Ascending aorta (tissue), 2 donors: ENCODE data around the gene CACNA1H. TPM values are rescaled to one million over a fixed set of nuclear protein-coding genes. Genes with fewer than 3 reads are reported as not detected.

ENCODE experiments used
- DNase-seq, 2 donors: peaks; one replicate each; pipeline ENCODE4 v3.0.0-alpha.2; 2019; ENCODE audit warnings: low spot score in 2 of 2
- H3K27ac ChIP-seq, 2 donors: fragments of 200-600 bp; sonication (generic); one replicate each; pipeline ENCODE4 v1.5.1; 2016 to 2017; ENCODE audit warnings: mild to moderate bottlenecking in 1 of 2
- H3K27me3 ChIP-seq: fragments of 200-600 bp; sonication (generic); one replicate; pipeline ENCODE4 v1.5.1; 2017
- H3K36me3 ChIP-seq, 2 donors: fragments of 200-600 bp; sonication (generic); one replicate each; pipeline ENCODE4 v1.5.1; 2016
- H3K4me1 ChIP-seq, 2 donors: fragments of 200-600 bp; sonication (generic); one replicate each; pipeline ENCODE4 v1.5.1; 2016 to 2017; ENCODE audit warnings: mild to moderate bottlenecking in 1 of 2
- H3K4me3 ChIP-seq, 2 donors: fragments of 200-600 bp; sonication (generic); one replicate each; pipeline ENCODE4 v1.5.1; 2016 to 2017; ENCODE audit warnings: mild to moderate bottlenecking in 1 of 2
- H3K9me3 ChIP-seq, 2 donors: fragments of 200-600 bp; sonication (generic); one replicate each; pipeline ENCODE4 v1.5.1; 2016
- intact Hi-C: fragments of 100-400 bp; cut with DNase I; formaldehyde crosslinking; loops from one replicate; pipeline ENCODE4 v1.15.1; 2023
- total RNA-seq: library from RNA; depleted of rRNA; stranded (reverse); fragments of >200 nt; gene quantifications from one replicate; pipeline ENCODE4 v1.1.0, GENCODE V29; 2016
- TF ChIP-seq, protein P1 (sequence below), 3 experiments: fragments of 200-600 bp in 2 of 3; fragments of 450-650 bp in 1 of 3; sonication (generic) in 2 of 3; IDR thresholded peaks; one replicate each; pipeline ENCODE4 v1.5.1; 2016 to 2019; ENCODE audit warnings: antibody characterized with exemption in 3 of 3, mild to moderate bottlenecking in 1 of 3, moderate library complexity in 1 of 3

The CACNA1H gene
- total RNA-seq, 1 donor from 2014 or later = 57.5 TPM

DNA sequence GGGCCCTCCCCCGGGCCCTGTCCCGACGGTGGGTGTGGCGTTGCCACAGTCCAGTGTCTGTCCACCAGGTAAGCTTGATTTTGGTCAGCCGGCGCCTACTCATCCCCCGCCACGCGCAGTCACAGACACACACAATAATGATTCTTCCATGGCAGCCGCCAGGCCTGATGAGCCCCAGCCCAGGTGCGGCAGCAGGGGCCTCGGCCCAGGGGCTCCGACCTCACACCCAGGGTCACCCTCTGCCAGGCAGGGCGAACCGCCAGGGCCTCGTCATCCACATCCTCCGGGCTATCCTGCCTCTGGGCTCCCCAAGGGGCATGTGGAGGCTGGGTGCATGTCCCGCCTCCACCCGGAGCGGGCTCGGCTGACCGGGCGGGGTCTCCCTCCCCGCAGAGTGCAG is 64.6 kb downstream of the CACNA1H start:
- H3K36me3 ChIP-seq = peaks cover 0 to 2% of the 10 kb centered on the region in 2 donors

DNA sequence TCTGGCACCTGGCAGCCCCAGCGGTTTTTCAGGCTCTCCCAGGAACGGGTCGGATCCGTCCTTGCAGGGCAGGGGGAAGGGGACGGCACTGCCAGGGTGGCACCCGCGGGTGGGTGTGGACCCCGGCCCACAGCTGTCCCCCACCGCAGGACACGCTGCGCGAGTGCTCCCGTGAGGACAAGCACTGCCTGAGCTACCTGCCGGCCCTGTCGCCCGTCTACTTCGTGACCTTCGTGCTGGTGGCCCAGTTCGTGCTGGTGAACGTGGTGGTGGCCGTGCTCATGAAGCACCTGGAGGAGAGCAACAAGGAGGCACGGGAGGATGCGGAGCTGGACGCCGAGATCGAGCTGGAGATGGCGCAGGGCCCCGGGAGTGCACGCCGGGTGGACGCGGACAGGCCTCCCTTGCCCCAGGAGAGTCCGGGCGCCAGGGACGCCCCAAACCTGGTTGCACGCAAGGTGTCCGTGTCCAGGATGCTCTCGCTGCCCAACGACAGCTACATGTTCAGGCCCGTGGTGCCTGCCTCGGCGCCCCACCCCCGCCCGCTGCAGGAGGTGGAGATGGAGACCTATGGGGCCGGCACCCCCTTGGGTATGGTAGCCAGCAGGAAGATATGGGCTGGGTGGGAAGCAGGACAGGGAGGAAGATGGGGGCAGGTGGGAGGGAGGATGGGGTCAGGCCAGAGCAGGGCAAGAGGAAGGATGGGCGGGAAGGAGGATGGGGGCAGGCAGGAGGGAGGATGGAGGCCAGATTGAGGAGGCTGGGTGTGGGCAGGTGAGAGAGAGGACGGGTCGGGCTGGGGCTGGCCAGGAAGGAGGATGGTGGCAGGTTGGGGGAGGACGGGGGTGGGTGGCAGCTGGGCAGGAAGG is 65.4 kb downstream of the CACNA1H start:
- no peak overlapping the region for H3K27ac ChIP-seq
- H3K27me3 ChIP-seq = no peaks in the 10 kb centered on the region
- H3K9me3 ChIP-seq = no peaks in the 10 kb centered on the region
- no peak for DNase-seq
- H3K4me1 ChIP-seq = no peaks in the 10 kb centered on the region
- intact Hi-C loops = loop anchor here (10.0 kb wide), 1 partner anchor 47 kb away; no protein-coding TSS in a partner anchor
- peaks cover 0 to 2% of the 10 kb centered on the region in 2 donors for H3K36me3 ChIP-seq
- H3K4me3 ChIP-seq = no peak overlapping the region
- TF ChIP-seq, protein P1, sequence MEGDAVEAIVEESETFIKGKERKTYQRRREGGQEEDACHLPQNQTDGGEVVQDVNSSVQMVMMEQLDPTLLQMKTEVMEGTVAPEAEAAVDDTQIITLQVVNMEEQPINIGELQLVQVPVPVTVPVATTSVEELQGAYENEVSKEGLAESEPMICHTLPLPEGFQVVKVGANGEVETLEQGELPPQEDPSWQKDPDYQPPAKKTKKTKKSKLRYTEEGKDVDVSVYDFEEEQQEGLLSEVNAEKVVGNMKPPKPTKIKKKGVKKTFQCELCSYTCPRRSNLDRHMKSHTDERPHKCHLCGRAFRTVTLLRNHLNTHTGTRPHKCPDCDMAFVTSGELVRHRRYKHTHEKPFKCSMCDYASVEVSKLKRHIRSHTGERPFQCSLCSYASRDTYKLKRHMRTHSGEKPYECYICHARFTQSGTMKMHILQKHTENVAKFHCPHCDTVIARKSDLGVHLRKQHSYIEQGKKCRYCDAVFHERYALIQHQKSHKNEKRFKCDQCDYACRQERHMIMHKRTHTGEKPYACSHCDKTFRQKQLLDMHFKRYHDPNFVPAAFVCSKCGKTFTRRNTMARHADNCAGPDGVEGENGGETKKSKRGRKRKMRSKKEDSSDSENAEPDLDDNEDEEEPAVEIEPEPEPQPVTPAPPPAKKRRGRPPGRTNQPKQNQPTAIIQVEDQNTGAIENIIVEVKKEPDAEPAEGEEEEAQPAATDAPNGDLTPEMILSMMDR (IDR thresholded peaks at IDR 0.05) = no peak

More for the DNA sequence above, 64.6 kb downstream of the CACNA1H start:
- Histone ChIP-seq H3K27me3 (no peaks in the 10 kb centered on the region), H3K4me1 (no peaks in the 10 kb centered on the region), H3K4me3 (no peak overlapping the region), H3K9me3 (no peaks in the 10 kb centered on the region), H3K27ac (no peak overlapping the region)
- DNase-seq = no peak
- TF ChIP-seq, protein P1 (IDR thresholded peaks at IDR 0.05) = no peak
- intact Hi-C loops = loop anchor here (10.0 kb wide), 1 partner anchor 47 kb away; no protein-coding TSS in a partner anchor

DNA sequence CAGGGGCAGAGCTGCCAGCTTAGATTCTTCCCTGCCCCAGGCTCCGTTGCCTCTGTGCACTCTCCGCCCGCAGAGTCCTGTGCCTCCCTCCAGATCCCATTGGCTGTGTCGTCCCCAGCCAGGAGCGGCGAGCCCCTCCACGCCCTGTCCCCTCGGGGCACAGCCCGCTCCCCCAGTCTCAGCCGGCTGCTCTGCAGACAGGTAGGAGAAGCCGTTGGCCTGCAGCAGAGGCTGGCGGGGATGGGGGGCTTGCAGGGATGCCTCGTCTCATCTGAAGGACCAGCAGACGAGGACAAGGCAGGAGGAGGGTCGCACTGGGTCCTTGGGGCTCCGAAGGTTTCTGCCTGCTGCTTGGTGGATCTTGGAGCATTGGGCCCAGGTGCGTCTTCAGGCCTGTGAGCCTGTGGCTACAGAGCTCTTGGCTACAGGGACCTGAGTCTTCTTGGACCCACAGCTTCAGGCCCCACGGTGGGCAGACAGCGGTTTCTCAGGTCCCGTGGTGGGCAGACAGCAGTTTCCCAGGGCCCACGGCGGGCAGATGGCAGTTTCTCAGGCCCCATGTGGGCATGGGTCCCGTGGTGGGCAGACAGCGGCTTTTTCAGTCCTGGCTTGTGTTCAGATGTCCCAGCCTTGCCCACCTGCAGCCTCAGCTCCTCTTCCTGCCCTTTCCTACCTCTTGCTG is 66.2 kb downstream of the CACNA1H start:
- Histone ChIP-seq H3K9me3 (no peaks in the 10 kb centered on the region), H3K27ac (no peak overlapping the region), H3K4me1 (no peaks in the 10 kb centered on the region), H3K4me3 (no peak overlapping the region), H3K27me3 (no peaks in the 10 kb centered on the region), H3K36me3 (peaks cover 0 to 2% of the 10 kb centered on the region in 2 donors)
- intact Hi-C loops = loop anchor here (10.0 kb wide), 1 partner anchor 46 kb away; no protein-coding TSS in a partner anchor
- no peak for DNase-seq
- TF ChIP-seq, protein P1 (IDR thresholded peaks at IDR 0.05) = no peak

DNA sequence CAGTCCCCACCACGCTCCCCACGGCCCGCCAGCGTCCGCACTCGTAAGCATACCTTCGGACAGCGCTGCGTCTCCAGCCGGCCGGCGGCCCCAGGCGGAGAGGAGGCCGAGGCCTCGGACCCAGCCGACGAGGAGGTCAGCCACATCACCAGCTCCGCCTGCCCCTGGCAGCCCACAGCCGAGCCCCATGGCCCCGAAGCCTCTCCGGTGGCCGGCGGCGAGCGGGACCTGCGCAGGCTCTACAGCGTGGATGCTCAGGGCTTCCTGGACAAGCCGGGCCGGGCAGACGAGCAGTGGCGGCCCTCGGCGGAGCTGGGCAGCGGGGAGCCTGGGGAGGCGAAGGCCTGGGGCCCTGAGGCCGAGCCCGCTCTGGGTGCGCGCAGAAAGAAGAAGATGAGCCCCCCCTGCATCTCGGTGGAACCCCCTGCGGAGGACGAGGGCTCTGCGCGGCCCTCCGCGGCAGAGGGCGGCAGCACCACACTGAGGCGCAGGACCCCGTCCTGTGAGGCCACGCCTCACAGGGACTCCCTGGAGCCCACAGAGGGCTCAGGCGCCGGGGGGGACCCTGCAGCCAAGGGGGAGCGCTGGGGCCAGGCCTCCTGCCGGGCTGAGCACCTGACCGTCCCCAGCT is 67.3 kb downstream of the CACNA1H start:
- intact Hi-C loops = no loop called here
- Histone ChIP-seq H3K4me1 (no peaks in the 10 kb centered on the region), H3K27ac (no peak overlapping the region), H3K9me3 (no peaks in the 10 kb centered on the region), H3K4me3 (no peak overlapping the region), H3K36me3 (peaks cover 0 to 2% of the 10 kb centered on the region in 2 donors), H3K27me3 (no peaks in the 10 kb centered on the region)
- DNase-seq = no peak
- TF ChIP-seq, protein P1 (IDR thresholded peaks at IDR 0.05) = no peak

DNA sequence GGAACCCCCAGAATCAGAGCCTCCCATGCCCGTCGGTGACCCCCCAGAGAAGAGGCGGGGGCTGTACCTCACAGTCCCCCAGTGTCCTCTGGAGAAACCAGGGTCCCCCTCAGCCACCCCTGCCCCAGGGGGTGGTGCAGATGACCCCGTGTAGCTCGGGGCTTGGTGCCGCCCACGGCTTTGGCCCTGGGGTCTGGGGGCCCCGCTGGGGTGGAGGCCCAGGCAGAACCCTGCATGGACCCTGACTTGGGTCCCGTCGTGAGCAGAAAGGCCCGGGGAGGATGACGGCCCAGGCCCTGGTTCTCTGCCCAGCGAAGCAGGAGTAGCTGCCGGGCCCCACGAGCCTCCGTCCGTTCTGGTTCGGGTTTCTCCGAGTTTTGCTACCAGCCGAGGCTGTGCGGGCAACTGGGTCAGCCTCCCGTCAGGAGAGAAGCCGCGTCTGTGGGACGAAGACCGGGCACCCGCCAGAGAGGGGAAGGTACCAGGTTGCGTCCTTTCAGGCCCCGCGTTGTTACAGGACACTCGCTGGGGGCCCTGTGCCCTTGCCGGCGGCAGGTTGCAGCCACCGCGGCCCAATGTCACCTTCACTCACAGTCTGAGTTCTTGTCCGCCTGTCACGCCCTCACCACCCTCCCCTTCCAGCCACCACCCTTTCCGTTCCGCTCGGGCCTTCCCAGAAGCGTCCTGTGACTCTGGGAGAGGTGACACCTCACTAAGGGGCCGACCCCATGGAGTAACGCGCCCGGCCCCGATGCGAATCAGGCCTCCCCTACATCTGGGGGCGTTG is 68.1 kb downstream of the CACNA1H start:
- TF ChIP-seq, protein P1 (IDR thresholded peaks at IDR 0.05) = no peak
- peaks cover 0 to 2% of the 10 kb centered on the region in 2 donors for H3K36me3 ChIP-seq
- H3K9me3 ChIP-seq = no peaks in the 10 kb centered on the region
- DNase-seq = no peak
- no peaks in the 10 kb centered on the region for H3K4me1 ChIP-seq
- no peaks in the 10 kb centered on the region for H3K27me3 ChIP-seq
- no peak overlapping the region for H3K27ac ChIP-seq
- intact Hi-C loops = no loop called here
- H3K4me3 ChIP-seq = no peak overlapping the region
